ENCODE results near the gene CDC42BPA. TPM values are rescaled to one million over a fixed set of nuclear protein-coding genes. Genes with fewer than 3 reads are reported as not detected.

Gene CDC42BPA
- total and polyA plus RNA-seq, 9 of the 15 experiments (the other 6 are each of a cell fraction or from before 2014, with no cell fraction given): 8.0 to 77.5 (median 52.1) TPM

DNA sequence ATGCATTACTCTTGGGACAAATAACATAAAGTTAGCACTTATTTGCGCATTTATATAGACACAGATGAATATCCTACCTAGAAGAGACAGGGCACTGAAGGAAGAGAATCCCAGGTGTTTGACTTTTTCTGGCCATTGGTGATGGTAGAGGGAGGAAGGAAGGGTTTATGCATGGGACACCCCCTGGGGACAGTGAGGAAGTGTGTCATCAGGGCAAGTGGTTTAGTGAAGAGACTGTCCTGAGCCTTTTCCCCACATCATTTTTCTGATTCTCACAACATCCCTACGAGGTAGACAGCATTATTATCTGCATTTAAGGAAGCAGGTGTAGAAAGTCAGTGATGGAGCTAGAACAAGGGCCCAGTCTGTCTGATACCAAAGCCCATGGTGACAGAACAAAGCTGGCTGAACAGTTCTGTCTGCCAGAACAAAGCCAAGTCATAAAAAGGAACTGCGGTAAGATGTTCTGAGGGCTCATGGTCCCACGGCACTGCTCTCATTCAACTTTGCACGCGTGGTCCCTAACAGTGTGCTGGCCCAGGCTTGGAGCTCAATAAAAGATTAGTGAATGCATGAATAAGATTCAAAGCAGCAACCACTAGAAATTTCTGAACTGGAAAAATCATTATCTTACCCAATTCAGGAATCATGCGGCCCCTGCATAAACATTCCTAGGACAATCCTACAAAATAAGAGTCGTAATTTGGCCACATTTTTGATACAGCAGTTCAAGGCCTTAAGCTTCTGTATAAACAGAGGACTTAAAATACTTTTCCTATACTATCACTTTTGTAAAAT is 12.2 kb upstream of the CDC42BPA start:
- Histone ChIP-seq H3K9ac (ENCODE audit: insufficient read depth in 1 of 2, low read depth in 2 of 2, low read length in 2 of 2) (no peak overlapping the region), H3K36me3 (ENCODE audit: control insufficient read depth, insufficient read depth, low read length) (no peaks in the 10 kb centered on the region), H3K9me3 (replicated peaks; ENCODE audit: control insufficient read depth, insufficient read depth, low read depth, low read length) (no peaks in the 10 kb centered on the region), H4K20me1 (replicated peaks; ENCODE audit: control insufficient read depth, insufficient read depth, low read length) (no peaks in the 10 kb centered on the region), H3K9me1 (ENCODE audit: control insufficient read depth, insufficient read depth, low read length) (no peaks in the 10 kb centered on the region), H3K4me3 (no peak overlapping the region), H3K4me1 (replicated peaks in 1 of 2; ENCODE audit: control insufficient read depth in 2 of 2, insufficient read depth in 2 of 2, low read length in 2 of 2) (peaks cover 3 to 14% of the 10 kb centered on the region in 2 experiments), H3K27ac (ENCODE audit: extremely low read depth, low read depth, low read length) (no peak overlapping the region), H3K79me2 (ENCODE audit: control insufficient read depth, insufficient read depth, low read length) (no peaks in the 10 kb centered on the region), H3K4me2 (ENCODE audit: insufficient read depth, low read length) (no peak overlapping the region), H2AFZ (ENCODE audit: low read depth, low read length) (peak overlapping the region; percentile 10; the same call in 1 of the 2 replicates), H3K27me3 (ENCODE audit: control insufficient read depth in 2 of 2, insufficient read depth in 2 of 2, low read length in 2 of 2) (no peaks in the 10 kb centered on the region)
- TF ChIP-seq KDM4B (IDR thresholded peaks at IDR 0.05; ENCODE audit: borderline replicate concordance in 2 of 2, low read depth in 1 of 2) (no peak), EHMT2 (IDR thresholded peaks at IDR 0.05) (no peak), SPI1 (IDR thresholded peaks at IDR 0.05; ENCODE audit: borderline replicate concordance, low read depth, low read length) (peak; percentile 46; the same call in 1 of the 2 replicates), PHB (CRISPR knock-in tag; IDR thresholded peaks at IDR 0.05) (no peak)
- ChIA-PET CTCF (ENCODE audit: low intra/inter-chr PET ratio) (no interaction called here), POLR2A (interaction anchor here (5.1 kb wide), 1 partner anchor 11 kb away, joined by 31 read pairs; the partner anchor contains the start of gene CDC42BPA)
- FAIRE-seq (peak; percentile 6), ATAC-seq (peak; percentile 46; the same call in 2 of the 3 replicates), DNase-seq (ENCODE audit: extremely low read depth in 1 of 4, low spot score in 3 of 4) (no peak)
- 66% methylated on average over 8 of the region's 8 CpGs for WGBS (ENCODE audit: insufficient coverage, low coverage, missing lambda C conversion rate)
- in situ Hi-C loops (cut with MboI): no loop called here
- intact Hi-C loops (cut with micrococcal nuclease): no loop called here
- BruUV-seq (replicated peaks): no TSS peak
